CD4-positive, CD25-positive, alpha-beta regulatory T cell (primary cell): Measurements from ENCODE around the gene BACH2. TPM values are rescaled to one million over a fixed set of nuclear protein-coding genes. Genes with fewer than 3 reads are reported as not detected.

ENCODE experiments used
- ATAC-seq, 2 donors: fragments of 150-1000 bp; cut with Tn5 transposase; one replicate each; pipeline ENCODE4 v1.10.0; 2021; ENCODE audit warnings: low read depth in 2 of 2, moderate number of reproducible peaks in 2 of 2, moderate library complexity in 1 of 2
- DNase-seq, 3 donors: peaks; one replicate each; pipeline versions ENCODE4 v3.0.0 to v3.0.0-alpha.2; 2012 to 2022; ENCODE audit warnings: mixed read lengths in 1 of 3
- H3K27ac ChIP-seq: one replicate; pipeline ENCODE4 v1.7.0; 2013; ENCODE audit warnings: mild to moderate bottlenecking, low read length; ENCODE audit not compliant: insufficient read depth, poor library complexity, severe bottlenecking
- H3K27me3 ChIP-seq: one replicate; pipeline ENCODE4 v1.7.0; 2013; ENCODE audit warnings: low read length; ENCODE audit not compliant: control insufficient read depth, insufficient read depth
- H3K36me3 ChIP-seq: one replicate; pipeline ENCODE4 v1.7.0; 2013; ENCODE audit warnings: mild to moderate bottlenecking, low read length, moderate library complexity; ENCODE audit not compliant: control insufficient read depth, insufficient read depth
- H3K4me1 ChIP-seq: 2 replicates; pipeline ENCODE4 v1.7.0; 2013; ENCODE audit warnings: mild to moderate bottlenecking, low read length; ENCODE audit not compliant: insufficient read depth, control insufficient read depth, poor library complexity, severe bottlenecking
- H3K4me3 ChIP-seq: one replicate; pipeline ENCODE4 v1.7.0; 2013; ENCODE audit warnings: low read depth, mild to moderate bottlenecking, low read length, moderate library complexity
- H3K9me3 ChIP-seq, 2 experiments: 1 replicate in 1 of 2; 2 replicates in 1 of 2; pipeline ENCODE4 v1.7.0; 2013; ENCODE audit warnings: low read length in 2 of 2, mild to moderate bottlenecking in 1 of 2, moderate library complexity in 1 of 2; ENCODE audit not compliant: control insufficient read depth in 2 of 2
- H3K27ac Mint-ChIP-seq, 3 donors: one replicate each; pipeline ENCODE4 v1.8.0; 2020 to 2022; ENCODE audit warnings: mild to moderate bottlenecking in 3 of 3, mixed read lengths in 3 of 3, moderate library complexity in 2 of 3
- H3K27me3 Mint-ChIP-seq: one replicate; pipeline ENCODE4 v1.8.0; 2022; ENCODE audit warnings: mild to moderate bottlenecking, mixed read lengths
- H3K36me3 Mint-ChIP-seq: one replicate; pipeline ENCODE4 v1.8.0; 2020; ENCODE audit warnings: mixed read lengths
- H3K4me1 Mint-ChIP-seq, 4 donors: one replicate each; pipeline ENCODE4 v1.8.0; 2020 to 2022; ENCODE audit warnings: mixed read lengths in 4 of 4, mild to moderate bottlenecking in 1 of 4
- H3K4me3 Mint-ChIP-seq, 4 donors: one replicate each; pipeline ENCODE4 v1.8.0; 2020 to 2022; ENCODE audit warnings: mild to moderate bottlenecking in 4 of 4, mixed read lengths in 4 of 4, moderate library complexity in 3 of 4
- H3K9me3 Mint-ChIP-seq, 7 donors: one replicate each; pipeline ENCODE4 v1.8.0; 2020 to 2022; ENCODE audit warnings: mixed read lengths in 7 of 7, mild to moderate bottlenecking in 3 of 7, moderate library complexity in 2 of 7
- polyA plus RNA-seq, 4 donors: library from polyadenylated mRNA; unstranded; fragments of 300-500 nt; fragmentation: Illumina TruSeq; gene quantifications; one replicate each; pipeline ENCODE4 v1.2.3, GENCODE V29; 2021
- total RNA-seq: library from RNA; stranded (reverse); gene quantifications from one replicate; pipeline ENCODE4 v1.2.3, GENCODE V29; 2022

BACH2 gene
- total and polyA plus RNA-seq, 5 donors from 2014 or later, result 3.8 to 51.3 (median 7.1) TPM

DNA sequence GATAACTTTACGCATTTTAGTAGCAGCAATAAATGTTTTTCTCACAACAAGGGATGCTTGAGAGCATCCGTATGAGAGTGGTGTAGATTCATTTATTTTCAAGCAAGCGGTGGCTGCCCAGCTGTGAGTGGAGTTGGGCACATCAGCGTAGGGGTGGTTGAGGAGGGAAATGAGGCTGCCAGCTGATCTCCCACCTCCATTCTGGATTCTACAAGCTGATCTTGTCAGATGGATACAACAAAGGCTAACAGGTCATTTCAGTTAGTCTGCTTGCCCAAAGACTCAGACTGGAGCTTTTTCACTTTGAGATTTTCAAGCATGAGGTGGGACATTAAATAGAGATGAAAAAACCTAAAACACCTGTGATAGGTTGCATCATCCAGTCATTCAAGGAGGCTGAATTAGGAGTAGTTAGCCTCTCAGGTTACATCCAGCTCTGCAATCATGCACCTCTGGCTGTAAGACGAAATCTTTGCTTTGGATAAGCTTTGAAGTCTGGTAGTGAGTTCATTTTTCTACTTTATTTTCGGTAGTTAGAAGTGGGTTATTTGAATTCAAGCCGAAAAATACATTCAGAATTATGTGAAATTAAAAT is 1.9 kb upstream of the BACH2 start:
- Histone ChIP-seq H3K27me3 (peaks cover 40% of the 10 kb centered on the region), H3K27ac (no peak overlapping the region)

DNA sequence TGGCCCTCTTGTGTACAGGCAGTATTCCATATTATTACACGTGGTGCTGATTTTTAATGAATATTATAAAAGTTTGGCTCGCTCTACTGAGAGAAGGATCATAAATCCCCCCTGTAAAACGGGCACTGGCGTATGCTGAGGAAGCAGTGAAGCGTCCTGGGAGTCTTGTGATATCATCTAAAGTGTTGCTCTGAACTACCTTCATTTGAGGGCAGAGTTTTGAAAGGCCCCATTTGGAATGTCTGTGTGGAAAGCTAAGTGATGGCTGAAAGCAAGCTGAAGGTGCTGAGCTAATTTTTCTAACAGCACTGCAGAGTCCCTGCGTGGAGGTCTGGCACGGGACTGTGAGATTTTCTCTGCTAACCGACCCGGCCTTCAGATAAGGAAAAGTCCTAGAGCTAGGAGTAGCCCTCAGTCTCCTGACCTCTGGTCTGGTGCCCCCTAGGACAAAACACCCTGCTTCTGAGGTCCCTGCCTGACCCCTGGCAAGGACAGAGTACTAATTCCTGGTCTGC is 1.3 kb upstream of the BACH2 start:
- no peak for DNase-seq

More for the DNA sequence above, 1.9 kb upstream of the BACH2 start:
- H3K4me3 ChIP-seq, result no peak overlapping the region
- peaks cover 28% of the 10 kb centered on the region for H3K4me1 ChIP-seq
- no peaks in the 10 kb centered on the region for H3K9me3 ChIP-seq
- no peaks in the 10 kb centered on the region for H3K36me3 Mint-ChIP-seq
- peak overlapping the region; percentile 70 to 85 (median 79) for H3K27ac Mint-ChIP-seq
- H3K4me3 Mint-ChIP-seq, result peak overlapping the region in 3 of 4 donors; percentile 73 to 95 (median 80)
- H3K36me3 ChIP-seq, result no peaks in the 10 kb centered on the region
- peaks cover 56% of the 10 kb centered on the region for H3K27me3 Mint-ChIP-seq
- DNase-seq, result no peak
- no peak for ATAC-seq
- peaks cover 0 to 2% (median 0%) of the 10 kb centered on the region in 7 donors for H3K9me3 Mint-ChIP-seq
- peaks cover 3 to 23% (median 19%) of the 10 kb centered on the region in 4 donors for H3K4me1 Mint-ChIP-seq

DNA sequence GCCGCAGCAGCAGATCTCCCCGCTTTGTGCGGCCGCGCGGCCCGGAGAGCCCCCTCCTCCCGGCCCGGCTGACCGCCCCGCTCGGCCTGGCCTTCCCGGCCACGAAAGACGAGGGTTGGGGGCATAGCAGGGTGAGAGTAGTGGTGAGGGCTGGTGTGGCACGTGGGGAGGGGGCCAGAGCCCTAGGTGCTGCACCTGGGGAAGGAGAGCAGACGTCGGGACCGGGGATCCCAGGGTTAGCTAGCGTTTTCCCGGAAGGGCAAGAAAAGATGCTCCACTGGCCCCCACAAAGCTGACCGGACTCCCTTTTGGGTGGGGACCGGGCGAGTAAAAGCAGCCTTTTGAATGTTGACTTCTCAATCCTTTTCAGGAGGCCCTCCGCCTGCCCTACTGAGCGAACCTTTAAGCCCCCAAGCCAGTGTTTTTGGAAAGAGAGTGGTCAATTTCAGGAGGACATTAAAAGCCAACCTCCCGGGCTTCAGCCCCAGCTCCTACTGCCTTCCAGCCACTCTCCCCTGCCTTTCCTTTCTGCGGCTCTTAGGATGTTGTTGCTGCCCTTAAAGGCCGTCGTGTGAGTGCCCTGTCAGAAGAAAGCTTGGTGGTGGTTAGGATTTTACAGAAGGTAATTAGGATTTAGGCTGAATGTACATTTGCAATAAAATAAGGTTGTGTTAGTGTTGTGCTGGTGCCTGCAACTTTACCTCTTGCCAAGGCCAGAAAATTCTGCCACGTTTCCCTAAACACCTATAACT is 648 bp upstream of the BACH2 start:
- no peaks in the 10 kb centered on the region for H3K36me3 ChIP-seq
- Mint-ChIP-seq H3K9me3 (peaks cover 0 to 2% (median 0%) of the 10 kb centered on the region in 7 donors), H3K4me3 (peak overlapping the region; percentile 73 to 95 (median 83)), H3K27ac (peak overlapping the region; percentile 29 to 85 (median 79)), H3K36me3 (no peaks in the 10 kb centered on the region), H3K4me1 (peaks cover 3 to 34% (median 25%) of the 10 kb centered on the region in 4 donors), H3K27me3 (peaks cover 59% of the 10 kb centered on the region)
- H3K27me3 ChIP-seq, result peaks cover 28% of the 10 kb centered on the region
- ATAC-seq (no peak), DNase-seq (peak in 1 of 3 donors; percentile 37)
- peak overlapping the region; percentile 26 for H3K4me3 ChIP-seq
- H3K4me1 ChIP-seq, result peaks cover 35% of the 10 kb centered on the region
- H3K9me3 ChIP-seq, result no peaks in the 10 kb centered on the region
- peak overlapping the region; percentile 61 for H3K27ac ChIP-seq

More for the DNA sequence above, 1.3 kb upstream of the BACH2 start:
- no peaks in the 10 kb centered on the region for H3K36me3 Mint-ChIP-seq
- H3K27me3 Mint-ChIP-seq, result peaks cover 59% of the 10 kb centered on the region
- H3K27ac ChIP-seq, result no peak overlapping the region
- H3K36me3 ChIP-seq, result no peaks in the 10 kb centered on the region
- peaks cover 0 to 2% (median 0%) of the 10 kb centered on the region in 7 donors for H3K9me3 Mint-ChIP-seq
- peaks cover 34% of the 10 kb centered on the region for H3K27me3 ChIP-seq
- peak overlapping the region; percentile 73 to 95 (median 83) for H3K4me3 Mint-ChIP-seq
- H3K4me1 ChIP-seq, result peaks cover 35% of the 10 kb centered on the region
- H3K4me1 Mint-ChIP-seq, result peaks cover 3 to 29% (median 22%) of the 10 kb centered on the region in 4 donors
- H3K4me3 ChIP-seq, result no peak overlapping the region
- no peak for ATAC-seq
- no peaks in the 10 kb centered on the region for H3K9me3 ChIP-seq
- H3K27ac Mint-ChIP-seq, result peak overlapping the region; percentile 70 to 85 (median 79)

DNA sequence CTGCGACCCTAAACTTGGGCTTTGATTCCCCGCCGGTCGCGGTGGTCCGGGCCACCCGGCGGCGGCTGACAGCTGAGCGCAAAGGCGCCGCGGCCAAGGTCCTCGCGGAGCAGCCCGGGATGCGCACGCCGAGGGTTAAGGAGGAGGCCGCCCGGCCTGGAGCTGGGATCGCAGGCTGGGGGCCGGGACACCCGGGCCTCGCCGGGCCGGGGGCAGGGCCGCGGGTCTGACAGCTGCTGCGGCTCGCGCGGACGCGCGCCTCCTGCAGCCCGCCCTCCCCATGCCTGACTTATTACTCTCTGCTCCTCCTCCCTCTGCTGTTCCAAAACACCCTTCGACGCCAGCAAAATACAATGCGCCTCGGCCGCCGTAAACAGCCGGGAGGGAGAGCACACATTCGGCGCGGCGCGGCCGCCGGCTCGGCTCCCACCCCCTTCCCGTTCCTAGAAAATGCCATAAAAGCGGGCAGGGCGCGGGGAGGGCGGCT is 746 bp downstream of the BACH2 start:
- peak overlapping the region; percentile 89 to 95 (median 91) for H3K4me3 Mint-ChIP-seq

DNA sequence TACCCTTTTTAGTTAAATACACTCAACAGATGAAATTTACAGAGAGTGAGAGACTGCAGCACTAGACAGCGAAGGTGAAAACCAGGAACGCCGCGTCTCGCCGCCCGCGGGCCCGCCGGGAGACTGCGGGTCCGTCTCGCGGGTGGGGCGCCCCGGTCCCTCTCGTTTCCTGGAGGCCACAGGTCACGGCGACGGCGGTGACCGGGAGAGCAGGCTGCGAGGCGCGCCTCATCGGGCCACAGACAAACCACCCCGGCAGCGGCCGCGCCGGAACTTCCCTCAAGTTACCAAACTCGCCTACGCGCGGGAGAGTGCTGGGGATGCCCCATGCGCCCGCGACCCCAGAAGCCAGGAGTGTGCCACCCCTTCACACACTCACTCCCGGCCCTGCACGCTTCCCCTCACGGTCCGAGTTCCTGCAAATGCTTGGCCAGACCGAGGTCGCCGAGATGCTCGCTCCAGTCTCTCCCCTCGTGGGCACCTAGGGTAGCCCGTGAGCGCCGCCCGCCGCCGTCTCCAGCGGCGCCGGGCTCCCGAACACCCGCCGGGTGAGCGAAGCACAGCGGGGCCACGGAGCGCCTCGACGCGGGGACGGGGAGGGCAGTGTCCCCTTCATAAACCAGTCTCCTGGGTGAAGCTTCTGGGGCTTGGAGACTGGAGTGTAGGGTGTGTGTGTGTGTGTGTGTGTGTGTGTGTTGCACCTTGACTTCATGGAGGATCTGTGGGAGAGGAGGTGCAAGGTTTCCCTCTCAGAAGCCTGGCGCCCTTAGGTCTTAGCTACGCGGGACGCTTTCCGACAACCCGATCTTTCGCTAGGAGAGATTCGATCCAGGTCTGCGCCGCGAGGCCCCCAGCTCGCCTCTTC is 1.4 kb downstream of the BACH2 start:
- peaks cover 7% of the 10 kb centered on the region for H3K36me3 Mint-ChIP-seq
- DNase-seq (peak; percentile 48 to 70 (median 61)), ATAC-seq (peak; percentile 38 to 43)
- Histone ChIP-seq H3K9me3 (no peaks in the 10 kb centered on the region), H3K27me3 (peaks cover 27% of the 10 kb centered on the region), H3K4me1 (peaks cover 35% of the 10 kb centered on the region), H3K27ac (peak overlapping the region; percentile 85), H3K36me3 (no peaks in the 10 kb centered on the region), H3K4me3 (peak overlapping the region; percentile 90)
- peak overlapping the region; percentile 91 to 96 (median 94) for H3K27ac Mint-ChIP-seq
- H3K4me3 Mint-ChIP-seq, result peak overlapping the region; percentile 87 to 95 (median 90)
- peaks cover 0 to 2% (median 0%) of the 10 kb centered on the region in 7 donors for H3K9me3 Mint-ChIP-seq
- H3K4me1 Mint-ChIP-seq, result peaks cover 5 to 48% (median 33%) of the 10 kb centered on the region in 4 donors
- H3K27me3 Mint-ChIP-seq, result peaks cover 70% of the 10 kb centered on the region

More for the DNA sequence above, 746 bp downstream of the BACH2 start:
- Histone ChIP-seq H3K9me3 (no peaks in the 10 kb centered on the region), H3K4me3 (peak overlapping the region; percentile 79), H3K27ac (peak overlapping the region; percentile 85), H3K4me1 (peaks cover 35% of the 10 kb centered on the region), H3K27me3 (peaks cover 27% of the 10 kb centered on the region), H3K36me3 (no peaks in the 10 kb centered on the region)
- H3K27me3 Mint-ChIP-seq, result peaks cover 67% of the 10 kb centered on the region
- H3K4me1 Mint-ChIP-seq, result peaks cover 4 to 42% (median 27%) of the 10 kb centered on the region in 4 donors
- H3K27ac Mint-ChIP-seq, result peak overlapping the region in 2 of 3 donors; percentile 91 to 94
- H3K36me3 Mint-ChIP-seq, result peaks cover 3% of the 10 kb centered on the region
- H3K9me3 Mint-ChIP-seq, result peaks cover 0 to 2% (median 0%) of the 10 kb centered on the region in 7 donors
- DNase-seq (peak; percentile 40 to 77 (median 73)), ATAC-seq (peak; percentile 52 to 54)

DNA sequence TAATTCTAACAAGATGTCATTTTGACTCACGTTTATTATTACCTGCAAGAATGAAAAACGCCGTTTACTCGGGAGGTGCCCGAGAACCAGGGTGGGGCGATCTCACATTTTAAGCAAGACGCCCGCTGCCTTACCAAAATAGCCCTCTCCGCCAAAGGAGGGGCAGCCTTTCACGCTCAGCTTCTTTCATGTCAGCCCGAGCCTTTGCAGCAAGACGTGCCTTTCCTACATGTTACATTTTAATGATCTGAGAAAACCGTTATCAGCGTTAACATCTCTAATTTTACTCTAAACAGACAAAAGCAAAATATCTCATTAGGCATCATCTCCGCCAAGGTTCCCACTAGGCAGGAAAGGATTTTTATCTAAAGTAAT is 2.0 kb downstream of the BACH2 start:
- Histone ChIP-seq H3K27ac (peak overlapping the region; percentile 85), H3K4me1 (peaks cover 35% of the 10 kb centered on the region), H3K36me3 (no peaks in the 10 kb centered on the region), H3K9me3 (no peaks in the 10 kb centered on the region), H3K27me3 (peaks cover 22% of the 10 kb centered on the region), H3K4me3 (peak overlapping the region; percentile 90)
- ATAC-seq (no peak), DNase-seq (peak; percentile 29 to 71 (median 55))
- Mint-ChIP-seq H3K4me1 (peaks cover 5 to 53% (median 35%) of the 10 kb centered on the region in 4 donors), H3K9me3 (peaks cover 0 to 2% (median 0%) of the 10 kb centered on the region in 7 donors), H3K27me3 (peaks cover 70% of the 10 kb centered on the region), H3K27ac (peak overlapping the region; percentile 91 to 96 (median 94)), H3K36me3 (peaks cover 7% of the 10 kb centered on the region), H3K4me3 (peak overlapping the region; percentile 87 to 95 (median 90))
